Muscle of back (tissue), 11 donors: ENCODE measurements around the gene PTPRN2. TPM values are rescaled to one million over a fixed set of nuclear protein-coding genes. Genes with fewer than 3 reads are reported as not detected.
"Not testable (repeated sequence)": the region's sequence is repeated elsewhere in the genome, so short reads cannot be mapped to it uniquely, and the experiment has no call there.

Experiments used
- DNase-seq, 3 donors: peaks; one replicate each; pipeline versions ENCODE4 v3.0.0 to v3.0.0-alpha.2; 2013
- polyA plus RNA-seq, 10 donors: library from polyadenylated mRNA; unstranded; fragments of 120-200 nt; gene quantifications; one replicate each; pipeline ENCODE4 v1.2.1, GENCODE V29; 2013; ENCODE audit not compliant: insufficient read length in 10 of 10

Gene PTPRN2
- polyA plus RNA-seq, 10 donors: 1.8 to 3.1 (median 2.1) TPM

- no peak for DNase-seq
Measured at GRCh38 chr7:158368449-158368848, 219.2 kb downstream of the PTPRN2 start.

- no peak for DNase-seq
Measured at GRCh38 chr7:158367634-158367982, 220.0 kb downstream of the PTPRN2 start.

- DNase-seq: no peak
Measured at GRCh38 chr7:158366916-158367633, 220.5 kb downstream of the PTPRN2 start.

GRCh38 chr7:158366346-158366745 is 221.3 kb downstream of the PTPRN2 start:
- no peak for DNase-seq

- no peak for DNase-seq
Measured at GRCh38 chr7:158365267-158365666, 222.4 kb downstream of the PTPRN2 start.

GRCh38 chr7:158364451-158364850 is 223.2 kb downstream of the PTPRN2 start:
- no peak for DNase-seq

- no peak for DNase-seq
Measured at GRCh38 chr7:158362912-158363905, 224.4 kb downstream of the PTPRN2 start.

GRCh38 chr7:158362001-158362400 is 225.6 kb downstream of the PTPRN2 start:
- no peak for DNase-seq

GRCh38 chr7:158361326-158361946 is 226.2 kb downstream of the PTPRN2 start:
- DNase-seq: no peak

GRCh38 chr7:158358926-158359645 is 228.5 kb downstream of the PTPRN2 start:
- DNase-seq: no peak

- DNase-seq: no peak
Measured at GRCh38 chr7:158357898-158358821, 229.5 kb downstream of the PTPRN2 start.

GRCh38 chr7:158357106-158357897 is 230.3 kb downstream of the PTPRN2 start:
- DNase-seq: no peak

GRCh38 chr7:158356454-158356853 is 231.2 kb downstream of the PTPRN2 start:
- DNase-seq: no peak

- DNase-seq: no peak
Measured at GRCh38 chr7:158355456-158356065, 232.1 kb downstream of the PTPRN2 start.

- no peak for DNase-seq
Measured at GRCh38 chr7:158354861-158355260, 232.8 kb downstream of the PTPRN2 start.

GRCh38 chr7:158353606-158354570 is 233.7 kb downstream of the PTPRN2 start:
- DNase-seq: no peak

- not testable (repeated sequence) for DNase-seq
Measured at GRCh38 chr7:158351899-158352729, 235.5 kb downstream of the PTPRN2 start.
